HG03457 (cell line): ENCODE measurements around the gene MAPT.
"Not testable (repeated sequence)": the region's sequence is repeated elsewhere in the genome, so short reads cannot be mapped to it uniquely, and the experiment has no call there.

Experiments
- ATAC-seq: cut with Tn5 transposase; IDR thresholded peaks from one replicate; pipeline ENCODE4 v1.9.1; 2021; ENCODE audit warnings: moderate number of reproducible peaks; ENCODE audit not compliant: unreplicated experiment

The MAPT gene

DNA sequence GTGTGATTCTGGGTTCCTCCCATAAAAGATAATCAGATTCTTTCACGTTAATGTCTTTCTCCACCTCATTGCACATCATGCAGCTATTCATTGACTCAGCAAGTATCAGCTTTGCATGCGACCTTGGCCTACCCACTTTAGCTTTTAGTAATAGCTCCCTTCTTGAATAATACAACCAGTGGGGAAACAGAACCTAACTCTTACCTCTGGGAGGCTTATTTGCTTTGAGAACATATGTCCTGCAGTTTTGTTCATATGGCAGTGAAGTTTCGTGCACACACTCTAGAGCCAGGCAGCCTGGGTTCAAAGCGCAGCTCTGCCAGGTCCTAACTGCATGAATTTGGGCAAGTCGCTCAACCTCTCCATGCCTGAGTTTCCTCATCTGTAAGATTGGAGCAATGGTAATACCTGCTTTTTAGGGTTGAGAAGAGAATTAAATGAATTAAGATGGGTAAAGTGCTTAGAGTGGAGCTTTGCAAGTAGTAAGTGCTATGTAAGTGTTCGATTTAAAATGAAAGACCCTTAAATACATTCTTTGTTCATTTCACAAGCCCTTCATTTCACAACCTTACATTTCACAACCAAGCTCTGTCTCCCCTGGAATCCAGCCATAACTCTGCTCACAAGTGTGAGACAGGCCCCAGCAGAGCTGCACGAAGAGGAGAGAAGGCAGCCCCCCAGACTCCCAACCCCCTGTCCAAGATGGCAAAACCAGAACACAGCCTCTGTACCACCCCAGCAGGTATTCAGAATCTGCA is 29.3 kb downstream of the MAPT start:
- no peak for ATAC-seq

DNA sequence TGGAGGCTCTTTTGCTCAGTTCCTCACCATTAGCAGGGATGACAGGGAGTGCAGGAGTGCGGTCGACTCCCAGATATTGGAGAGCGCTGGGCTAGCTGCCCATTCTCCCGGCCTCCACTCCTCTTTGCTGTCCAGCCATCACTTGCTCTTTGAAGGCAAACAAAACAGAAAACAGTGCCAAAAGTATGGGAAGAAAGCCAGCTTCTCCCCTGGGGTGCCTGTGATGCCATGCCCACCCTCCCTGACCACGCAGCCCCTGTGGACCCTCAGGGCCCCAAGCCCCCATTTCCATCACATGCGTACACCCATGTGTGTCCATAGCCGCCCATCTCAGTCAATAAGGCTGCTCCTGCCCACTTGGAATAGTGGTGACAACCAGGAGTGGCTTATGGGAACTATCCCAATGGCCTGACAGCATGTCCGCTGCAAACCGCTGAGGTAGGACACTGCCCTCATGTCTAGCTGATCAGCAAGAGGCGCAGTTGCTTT is 30.0 kb downstream of the MAPT start:
- ATAC-seq = no peak

DNA sequence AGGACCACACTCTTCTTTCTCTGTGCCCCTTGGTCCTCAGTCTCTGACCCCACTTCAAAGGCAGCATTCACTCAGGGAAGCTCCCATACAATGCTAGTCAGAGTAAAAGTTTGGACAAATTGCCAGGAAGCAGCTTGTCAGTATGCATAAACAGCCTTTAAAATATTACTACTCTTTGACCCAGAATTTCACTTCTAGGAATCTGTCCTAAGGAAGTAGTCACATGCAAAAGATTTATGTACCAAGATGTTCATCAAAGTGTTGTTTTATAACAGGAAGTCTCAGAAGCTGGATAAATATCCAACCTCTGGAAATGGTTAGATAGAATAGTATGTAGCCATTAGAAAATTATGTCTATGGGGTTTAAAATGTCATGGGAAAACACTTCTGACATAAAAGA is 31.0 kb downstream of the MAPT start:
- no peak for ATAC-seq

DNA sequence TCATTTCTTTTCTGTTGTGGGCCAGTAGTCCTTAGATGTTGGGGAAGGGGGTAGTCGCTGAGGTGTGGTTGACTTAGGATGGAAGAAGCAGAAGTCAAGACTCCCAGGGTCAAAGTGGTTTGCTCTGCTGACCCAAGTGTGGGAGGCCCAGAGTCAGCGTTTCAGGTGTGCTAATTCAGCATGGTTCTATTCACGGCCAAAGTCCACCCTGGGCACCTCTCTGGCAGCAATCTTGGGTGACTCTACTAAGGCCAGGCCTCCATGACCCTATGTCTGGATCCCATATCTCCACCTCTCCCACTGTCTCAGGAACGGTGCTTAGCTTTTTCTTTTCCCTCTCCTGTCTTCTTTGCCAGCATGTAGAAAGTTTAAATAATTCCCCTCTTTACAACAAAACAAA is 32.9 kb downstream of the MAPT start:
- no peak for ATAC-seq

DNA sequence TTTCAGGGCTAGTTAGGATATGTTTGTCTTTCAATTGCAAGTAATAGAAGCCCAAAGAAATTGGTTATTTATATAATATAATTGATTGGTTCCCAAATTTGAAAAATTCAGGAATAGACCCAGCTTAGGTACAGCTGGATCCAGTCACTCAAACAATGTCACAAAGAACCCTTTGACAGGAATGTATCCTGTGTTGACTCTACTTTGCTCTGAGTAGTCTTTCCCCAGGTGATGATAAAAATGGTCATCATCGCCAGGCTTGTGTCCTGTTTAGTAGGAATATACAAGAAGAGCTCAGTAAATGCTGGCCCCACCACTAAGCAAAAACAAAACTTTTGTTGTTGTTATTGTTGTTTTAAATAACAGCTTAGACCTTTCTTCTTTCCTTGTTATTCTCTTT is 35.0 kb downstream of the MAPT start:
- no peak for ATAC-seq

DNA sequence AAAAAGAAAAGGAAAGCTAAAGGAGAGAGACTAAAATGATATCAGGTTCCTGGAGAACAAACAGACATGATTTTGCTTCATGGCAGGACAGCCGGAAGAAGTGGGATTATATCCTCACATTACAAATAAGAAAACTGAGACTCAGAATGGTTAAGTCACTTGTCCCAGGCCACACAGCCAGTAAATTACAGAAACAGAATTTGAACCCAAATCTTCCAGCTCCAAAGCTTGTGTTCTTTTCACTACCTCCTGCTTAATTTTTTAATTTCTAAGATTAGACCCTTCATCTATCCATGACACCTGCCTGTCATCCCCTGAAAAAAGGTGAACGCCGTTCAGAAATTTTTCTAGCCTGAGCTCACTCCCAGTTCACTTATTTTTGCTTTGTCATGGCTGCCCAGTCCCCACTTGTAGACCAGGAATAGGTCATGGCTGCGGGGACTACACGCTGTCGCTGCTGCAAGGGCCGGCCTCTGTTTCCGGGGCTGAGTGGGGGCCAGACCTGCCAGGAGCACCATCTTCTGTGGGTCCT is 36.1 kb downstream of the MAPT start:
- no peak for ATAC-seq

DNA sequence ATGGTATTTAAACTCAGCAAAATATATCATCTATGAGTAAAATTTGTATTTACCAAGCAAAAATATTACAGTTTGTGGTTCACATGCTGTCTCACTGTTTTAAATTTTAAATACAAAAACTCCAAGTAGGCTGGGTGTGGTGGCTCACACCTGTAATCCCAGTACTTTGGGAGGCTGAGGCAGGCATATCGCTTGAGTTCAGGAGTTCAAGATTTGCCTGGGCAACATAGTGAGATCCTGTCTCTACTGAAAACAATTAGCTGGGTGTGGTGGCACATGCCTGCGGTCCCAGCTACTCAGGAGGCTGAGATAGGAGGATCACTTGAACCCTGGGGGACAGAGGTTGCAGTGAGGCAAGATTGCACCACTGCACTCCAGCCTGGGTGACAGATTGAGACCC is 37.3 kb downstream of the MAPT start:
- ATAC-seq = no peak

DNA sequence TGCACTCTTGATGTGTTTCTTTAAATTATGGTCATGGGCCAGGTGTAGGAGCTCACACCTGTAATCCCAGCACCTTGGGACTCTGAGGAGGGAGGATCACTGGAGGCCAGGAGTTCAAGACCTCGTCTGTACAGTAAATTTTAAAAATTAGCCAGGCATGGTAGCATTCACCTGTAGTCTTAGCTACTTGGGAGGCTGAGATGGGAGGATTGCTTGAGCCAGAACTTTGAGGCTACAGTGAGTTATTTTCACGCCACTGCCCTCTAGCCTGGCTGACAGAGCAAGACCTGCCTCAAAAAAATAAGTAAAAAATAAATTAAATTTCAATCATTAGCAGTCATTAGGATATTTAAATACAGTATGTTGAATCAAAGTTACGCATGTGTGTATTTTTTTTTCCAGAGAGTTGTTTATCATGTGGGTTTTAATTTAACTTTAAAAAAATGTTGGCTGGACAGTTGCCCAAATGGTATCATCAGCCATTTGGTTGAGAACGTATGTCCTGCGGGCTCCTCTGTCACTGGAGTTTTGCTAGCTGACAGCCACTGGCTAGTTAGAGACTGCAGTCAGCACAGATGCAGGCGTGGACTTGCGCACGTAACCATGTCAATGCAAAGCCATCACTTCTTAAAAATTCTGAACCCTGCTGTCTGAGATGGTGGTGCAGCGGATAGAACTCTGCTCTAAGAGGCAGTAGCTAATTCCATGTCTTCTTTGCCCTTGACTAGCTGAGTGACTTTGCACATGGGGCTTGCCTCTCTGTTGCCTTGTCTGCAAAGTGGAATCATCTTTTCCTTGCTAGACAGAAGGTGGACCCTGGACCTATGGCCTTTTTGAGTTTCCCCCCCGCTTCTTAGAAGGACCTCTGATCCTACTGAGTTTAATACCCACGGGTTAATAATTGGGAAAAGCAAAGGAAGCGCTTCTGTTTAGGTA is 40.0 kb downstream of the MAPT start:
- ATAC-seq = no peak

DNA sequence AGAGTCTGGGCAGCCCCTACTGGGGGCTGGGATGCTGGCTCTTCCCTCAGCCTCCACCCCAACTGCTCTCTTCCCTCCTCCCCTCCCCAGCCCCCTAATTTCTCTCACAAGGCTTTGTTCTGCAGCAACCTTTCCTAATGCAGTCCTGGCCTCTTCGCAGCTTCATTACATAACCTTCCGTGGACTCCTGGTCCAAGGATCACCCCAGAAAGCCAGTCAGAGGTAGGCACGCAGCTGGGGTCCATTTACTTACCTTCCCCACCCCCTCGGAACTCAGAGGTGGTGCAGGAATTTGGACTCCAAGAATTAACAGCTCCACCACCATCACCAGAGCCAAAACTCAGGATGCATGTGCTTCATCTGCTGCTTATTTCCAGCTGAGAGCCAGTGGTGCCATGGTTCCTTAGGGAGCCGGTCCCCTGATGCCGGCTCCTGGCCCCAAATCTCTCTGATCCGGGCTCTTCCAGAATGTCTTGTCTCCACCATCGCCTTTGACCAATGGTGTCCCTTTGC is 40.9 kb downstream of the MAPT start:
- ATAC-seq = no peak

DNA sequence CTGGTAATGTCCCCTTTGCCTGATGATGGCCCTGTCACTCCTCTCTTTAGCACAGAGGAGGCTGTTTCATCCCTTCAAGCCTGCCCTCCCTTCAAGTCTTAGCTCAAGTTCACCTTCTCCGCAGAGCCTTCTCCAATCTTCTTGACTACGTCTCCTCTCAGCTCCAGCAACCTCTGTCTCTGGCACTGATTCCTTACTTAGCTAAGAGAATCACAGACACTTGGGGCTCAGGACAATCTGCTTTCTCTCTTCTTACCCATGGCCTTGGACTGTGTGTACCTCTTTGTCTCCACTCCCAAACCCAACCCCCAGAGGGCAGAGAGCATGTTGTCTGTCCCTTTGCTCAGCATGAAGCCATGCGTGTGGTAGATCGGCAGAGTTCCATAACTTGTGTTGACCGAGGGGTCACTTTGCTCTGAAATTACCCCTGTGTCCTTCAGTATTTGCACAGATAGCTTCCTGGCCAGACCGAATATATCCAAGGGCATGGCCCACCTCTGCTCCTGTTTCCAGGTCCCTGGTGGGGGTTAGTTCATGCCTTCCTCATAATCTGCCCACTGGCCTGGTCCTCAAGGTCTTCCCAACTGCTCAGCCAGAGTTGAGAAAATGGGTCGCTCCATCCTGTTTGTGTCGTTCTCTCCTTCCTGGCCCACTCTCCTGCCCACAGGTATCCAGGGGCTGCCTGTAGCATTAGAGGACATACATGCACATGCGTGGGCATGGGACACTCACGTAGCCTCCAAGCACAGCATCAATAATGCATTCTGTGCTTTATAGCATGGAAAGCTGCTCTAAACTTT is 41.6 kb downstream of the MAPT start:
- ATAC-seq = no peak

DNA sequence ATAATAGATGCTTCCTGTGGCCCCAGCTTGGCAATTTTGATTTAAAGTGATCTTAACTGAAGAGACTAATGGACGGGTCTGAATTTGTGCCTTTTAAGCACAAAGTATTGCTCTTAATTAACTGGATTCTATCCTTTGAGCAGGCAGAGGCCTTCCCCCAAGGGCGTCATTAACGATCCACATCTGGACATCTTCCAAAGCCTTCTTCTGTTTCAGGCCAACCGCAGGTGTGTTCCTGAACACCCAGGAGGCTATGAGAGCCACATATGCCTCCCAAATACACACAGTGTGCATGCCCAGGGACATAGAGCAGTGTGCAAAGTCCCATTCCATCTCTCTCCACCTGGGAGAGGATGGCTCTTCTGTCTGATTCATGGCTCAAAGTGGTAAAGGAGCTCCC is 42.3 kb downstream of the MAPT start:
- ATAC-seq = no peak

DNA sequence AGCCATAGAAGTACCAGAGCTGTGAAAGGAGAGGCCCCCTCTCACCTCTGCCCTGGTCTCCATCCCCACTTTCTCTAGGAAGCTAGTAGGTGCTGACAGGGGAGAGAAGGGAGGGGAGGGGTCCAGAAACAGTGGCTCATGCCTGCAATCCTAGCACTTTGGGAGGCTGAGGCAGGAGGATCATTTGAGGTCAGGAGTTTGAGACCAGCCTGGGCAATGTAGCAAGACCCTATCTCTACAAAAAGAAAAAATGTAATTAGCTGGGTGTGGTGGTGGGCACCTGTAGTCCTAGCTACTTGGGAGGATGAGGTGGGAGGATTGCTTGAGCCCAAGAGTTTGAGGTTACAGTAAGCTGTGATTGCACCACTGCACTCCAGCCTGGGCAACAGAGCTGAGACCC is 42.8 kb downstream of the MAPT start:
- not testable (repeated sequence) for ATAC-seq

DNA sequence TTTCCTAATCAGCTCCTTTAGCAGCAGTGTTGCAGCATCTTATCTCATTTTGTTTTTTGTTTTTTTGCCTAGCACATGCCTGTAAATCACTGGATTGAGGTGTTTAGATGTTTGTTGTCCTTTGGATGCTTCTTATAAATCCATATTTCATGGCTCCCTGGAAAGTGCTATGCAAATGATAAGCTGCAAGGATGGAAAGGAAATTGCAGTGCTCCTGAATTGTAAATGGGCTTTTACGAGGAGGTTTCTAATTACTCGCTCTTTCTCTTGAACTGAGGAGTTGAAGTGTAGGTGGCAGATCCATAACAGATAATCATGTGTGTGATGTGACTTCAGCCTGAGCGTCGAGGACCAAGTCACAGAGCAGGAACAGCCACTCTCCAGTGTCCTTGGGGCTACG is 45.0 kb downstream of the MAPT start:
- no peak for ATAC-seq

DNA sequence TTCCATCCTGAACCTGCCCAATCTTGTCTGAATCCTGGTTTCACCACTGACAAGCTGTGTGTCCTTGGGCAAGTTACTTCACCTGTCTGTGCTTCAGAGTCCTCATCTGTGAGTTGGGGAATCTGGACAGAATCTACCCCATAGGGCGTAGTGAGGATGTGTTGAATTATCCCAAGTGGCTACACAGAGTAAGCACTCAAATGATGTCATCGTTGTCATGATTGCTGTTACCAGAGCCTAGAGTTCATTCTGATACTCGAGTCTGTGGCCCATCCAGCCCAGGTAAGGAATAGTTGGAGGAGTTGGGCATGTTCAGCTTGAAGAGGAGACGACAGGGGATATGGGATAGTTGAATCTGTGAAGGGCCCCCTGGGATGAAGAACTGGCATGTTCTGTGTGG is 45.9 kb downstream of the MAPT start:
- no peak for ATAC-seq

DNA sequence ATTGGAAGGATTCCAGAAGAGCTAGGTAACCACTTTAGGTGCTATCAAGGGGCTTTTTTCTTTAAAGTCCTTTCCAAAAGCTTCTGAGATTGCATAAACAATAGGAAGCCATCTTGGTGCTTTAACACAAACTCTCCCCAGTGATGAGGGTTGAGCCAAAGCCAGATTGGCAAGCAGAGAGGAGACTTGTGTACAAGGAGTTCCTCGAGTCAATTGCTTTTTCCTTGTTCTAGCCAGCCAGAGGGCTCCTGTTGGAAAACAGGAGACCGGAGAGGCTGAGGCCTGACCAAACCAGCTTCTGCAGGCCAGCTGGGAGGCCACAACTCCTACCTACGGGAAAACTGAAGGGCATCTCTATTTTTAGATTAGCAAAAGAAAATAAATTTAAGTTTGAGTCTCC is 46.5 kb downstream of the MAPT start:
- ATAC-seq = no peak

DNA sequence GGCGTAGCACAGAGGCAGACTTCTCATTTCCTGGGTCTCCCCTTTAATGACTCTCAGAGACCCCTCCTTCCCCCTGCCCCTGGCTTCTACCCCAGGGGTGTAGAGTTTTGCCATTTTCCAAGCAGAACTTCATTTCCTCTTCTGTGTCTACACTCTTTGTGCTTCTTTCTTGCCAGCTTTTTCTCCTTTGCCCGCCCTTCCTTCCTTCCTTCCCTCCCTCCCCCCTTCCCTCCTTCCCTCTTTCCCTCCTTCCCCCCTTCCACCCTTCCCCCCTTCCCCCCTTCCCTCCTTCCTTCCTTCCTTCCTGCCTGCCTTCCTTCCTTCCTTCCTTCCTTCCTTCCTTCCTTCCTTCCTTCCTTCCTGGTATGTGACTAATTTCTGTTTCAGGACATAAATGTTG is 47.0 kb downstream of the MAPT start:
- ATAC-seq = no peak

DNA sequence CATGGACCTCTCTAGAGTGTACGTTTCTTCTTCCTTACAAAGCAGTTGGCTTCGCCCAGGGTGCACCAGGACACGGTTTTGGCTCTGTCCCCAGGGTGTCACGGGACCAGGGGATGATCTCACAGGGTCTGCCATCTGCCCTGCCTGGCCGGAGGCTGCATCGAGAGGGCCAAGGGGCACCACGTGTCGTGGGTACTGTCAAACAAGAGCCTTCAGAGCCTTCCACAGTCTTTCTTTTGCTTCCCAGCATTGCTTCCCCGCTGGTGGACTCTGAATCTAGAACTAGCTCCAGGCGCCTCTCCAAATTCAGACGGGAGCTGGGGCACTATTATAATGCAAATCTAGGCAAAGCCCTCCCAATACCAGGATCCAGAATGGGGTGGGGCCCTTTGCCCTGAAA is 47.9 kb downstream of the MAPT start:
- ATAC-seq = no peak

DNA sequence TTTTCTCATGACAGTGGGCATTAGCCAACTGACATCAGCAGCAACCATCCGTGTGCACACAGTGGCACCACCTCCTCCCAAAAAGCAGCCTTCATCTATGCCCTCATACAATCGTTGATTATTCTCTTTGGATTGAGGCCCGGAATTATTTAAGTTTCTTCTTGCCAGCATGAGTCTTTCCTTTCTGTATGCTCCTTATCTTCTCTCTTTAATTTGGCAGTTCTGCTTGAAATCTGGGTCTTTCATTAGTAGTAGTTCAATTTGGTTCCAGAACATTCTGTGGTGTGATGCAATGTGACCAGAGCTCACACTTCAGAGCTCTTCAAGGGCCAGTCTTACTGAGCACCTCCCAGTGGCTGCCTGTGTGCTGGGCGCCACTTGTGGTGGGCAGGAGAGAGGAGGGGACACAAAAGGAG is 52.5 kb downstream of the MAPT start:
- no peak for ATAC-seq

DNA sequence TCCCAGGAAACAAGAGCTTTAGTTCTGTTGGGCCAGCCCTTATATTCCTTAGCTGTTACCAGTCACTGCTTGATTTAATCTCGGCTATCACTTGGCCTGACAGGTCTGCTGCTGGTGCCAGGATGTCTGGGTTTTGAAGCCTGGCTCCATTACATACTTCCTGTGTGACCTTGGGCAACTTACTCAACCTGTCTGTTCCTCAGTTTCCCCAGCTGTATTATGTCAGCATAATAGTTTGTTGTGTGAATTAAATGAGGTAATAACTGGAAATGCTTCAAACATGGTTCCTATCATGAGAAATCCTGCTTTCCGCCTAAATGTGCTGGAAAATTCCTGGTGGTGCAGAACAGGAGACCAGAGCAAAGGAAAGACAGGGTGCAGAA is 54.1 kb downstream of the MAPT start:
- no peak for ATAC-seq

DNA sequence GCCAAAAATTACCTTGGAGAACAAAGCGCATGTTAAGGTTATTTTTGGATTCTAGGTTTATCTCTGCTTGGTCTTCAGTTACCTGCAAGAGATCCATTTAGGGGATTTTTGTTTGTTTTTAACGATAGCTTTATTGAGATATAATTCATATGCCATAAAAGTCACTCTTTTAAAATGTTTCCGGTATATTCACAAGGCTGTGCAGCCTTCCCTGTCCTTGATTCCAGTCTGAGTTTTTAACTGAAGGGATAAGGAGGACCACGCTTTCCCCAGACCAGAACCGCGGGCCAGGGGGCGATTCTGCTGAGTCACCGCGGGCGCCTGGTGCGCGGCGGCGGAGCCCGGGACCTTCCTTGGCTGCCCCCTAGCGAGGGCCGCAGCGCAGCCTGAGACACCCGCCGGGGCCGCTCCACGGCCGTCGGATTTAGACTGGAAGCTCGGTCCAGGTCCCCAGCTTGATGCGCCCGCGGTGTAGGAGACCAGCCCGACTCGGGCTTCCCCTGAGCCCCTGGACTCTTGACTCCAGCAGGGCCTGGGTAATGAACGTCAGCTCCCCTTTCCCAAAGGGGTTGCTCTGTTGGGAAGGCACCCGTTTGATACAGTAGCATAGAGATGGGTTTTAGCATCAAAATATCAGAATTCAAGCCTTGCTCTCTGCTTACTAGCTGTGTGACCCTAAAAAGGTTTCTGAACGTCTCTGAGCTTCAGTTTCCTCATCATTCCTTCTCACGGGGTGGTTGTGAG is 54.7 kb downstream of the MAPT start:
- ATAC-seq = no peak
